H1 (cell line): ENCODE data around the gene COX19. TPM values are rescaled to one million over a fixed set of nuclear protein-coding genes. Genes with fewer than 3 reads are reported as not detected.

ENCODE experiments used
- CTCF ChIA-PET: fragments of 300-600 bp; sonication (Branson Sonifier 250); formaldehyde crosslinking; loops from one replicate; lab custom pipeline; 2021; ENCODE audit not compliant: partially characterized antibody; lab: Charles Lee
- POLR2A ChIA-PET: fragments of 300-600 bp; sonication (Branson Sonifier 250); formaldehyde crosslinking; loops from one replicate; lab custom pipeline; 2021; ENCODE audit warnings: inconsistent platforms; ENCODE audit not compliant: partially characterized antibody; lab: Charles Lee
- DNase-seq, 2 experiments: peaks; one replicate each; pipeline versions ENCODE4 v3.0.0 to v3.0.0-alpha.2; 2010 to 2022; ENCODE audit warnings: low spot score in 2 of 2, low read depth in 1 of 2, mixed read lengths in 1 of 2
- FAIRE-seq: peaks from 2 replicates; lab custom pipeline; 2011; peaks lifted over from hg19 to GRCh38; lab: Jason Lieb, UNC
- H2AFZ ChIP-seq: 2 replicates; pipeline ENCODE4 v1.8.1; 2012; ENCODE audit warnings: low read length, inconsistent platforms
- H2AK5ac ChIP-seq: 2 replicates; pipeline ENCODE4 v1.6.1; 2013; ENCODE audit warnings: low read depth, low read length
- H2BK120ac ChIP-seq: replicated peaks from 2 replicates; pipeline ENCODE3; 2013; ENCODE audit warnings: low read depth, low read length, inconsistent platforms
- H2BK12ac ChIP-seq: 2 replicates; pipeline ENCODE4 v1.6.1; 2013; ENCODE audit warnings: low read depth, low read length
- H2BK15ac ChIP-seq: 2 replicates; pipeline ENCODE4 v1.6.1; 2013; ENCODE audit warnings: low read length
- H2BK20ac ChIP-seq: 2 replicates; pipeline ENCODE4 v1.6.1; 2013; ENCODE audit warnings: low read length
- H2BK5ac ChIP-seq: 2 replicates; pipeline ENCODE4 v1.6.1; 2013; ENCODE audit warnings: low read depth, low read length
- H3K14ac ChIP-seq: 2 replicates; pipeline ENCODE4 v1.6.1; 2013; ENCODE audit warnings: inconsistent platforms; ENCODE audit not compliant: insufficient read length
- H3K18ac ChIP-seq: 2 replicates; pipeline ENCODE4 v1.6.1; 2013; ENCODE audit warnings: low read length; ENCODE audit errors: extremely low read depth
- H3K23ac ChIP-seq: 2 replicates; pipeline ENCODE4 v1.6.1; 2013; ENCODE audit warnings: inconsistent platforms; ENCODE audit not compliant: insufficient read length
- H3K23me2 ChIP-seq: 2 replicates; pipeline ENCODE4 v1.6.1; 2013; ENCODE audit warnings: low read depth, low read length
- H3K27ac ChIP-seq: 2 replicates; pipeline ENCODE4 v1.6.1; 2011; ENCODE audit warnings: low read depth, low read length, inconsistent platforms
- H3K27me3 ChIP-seq, 4 experiments: replicated peaks in 1 of 4; 1 replicate in 1 of 4; 2 replicates in 3 of 4; pipeline versions ENCODE4 v1.6.1 to v1.8.1; 2011 to 2013; ENCODE audit warnings: low read length in 3 of 4, mild to moderate bottlenecking in 3 of 4, inconsistent platforms in 2 of 4, mixed read lengths in 2 of 4, moderate library complexity in 1 of 4; ENCODE audit not compliant: control insufficient read depth in 3 of 4, insufficient read depth in 3 of 4; ENCODE audit errors: extremely low read depth in 1 of 4
- H3K36me3 ChIP-seq, 4 experiments: 2 replicates each; pipeline versions ENCODE4 v1.6.1 to v1.8.1; 2011 to 2013; ENCODE audit warnings: mild to moderate bottlenecking in 4 of 4, low read length in 3 of 4, moderate library complexity in 2 of 4, control low read depth in 1 of 4, inconsistent platforms in 1 of 4; ENCODE audit not compliant: insufficient read depth in 4 of 4, control insufficient read depth in 2 of 4
- H3K4ac ChIP-seq: replicated peaks from 2 replicates; pipeline ENCODE3; 2013; ENCODE audit warnings: low read length, low read depth, mixed read lengths, inconsistent platforms; ENCODE audit not compliant: insufficient read length
- H3K4me1 ChIP-seq, 4 experiments: replicated peaks in 1 of 4; 1 replicate in 1 of 4; 2 replicates in 3 of 4; pipeline versions ENCODE4 v1.6.1 to v1.8.1; 2011 to 2013; ENCODE audit warnings: low read length in 3 of 4, inconsistent platforms in 2 of 4, mixed read lengths in 1 of 4; ENCODE audit not compliant: insufficient read depth in 4 of 4, control insufficient read depth in 3 of 4
- H3K4me2 ChIP-seq, 2 experiments: 2 replicates each; pipeline versions ENCODE4 v1.6.1 to v1.8.1; 2011 to 2013; ENCODE audit warnings: low read depth in 2 of 2, low read length in 2 of 2, control low read depth in 1 of 2, inconsistent platforms in 1 of 2, mild to moderate bottlenecking in 1 of 2; ENCODE audit not compliant: insufficient read depth in 1 of 2
- H3K4me3 ChIP-seq, 4 experiments: fragments of 200-600, 300-600 bp in 1 of 4; sonication (generic), shearing (Covaris generic), sonication (Bioruptor Twin) in 1 of 4; 2 replicates each; pipeline versions ENCODE4 v1.5.1 to v1.8.1; 2011 to 2016; ENCODE audit warnings: low read length in 4 of 4, low read depth in 3 of 4, control low read depth in 2 of 4, inconsistent platforms in 2 of 4, mild to moderate bottlenecking in 2 of 4, mixed read lengths in 1 of 4, moderate library complexity in 1 of 4; ENCODE audit not compliant: insufficient read depth in 2 of 4; ENCODE audit errors: extremely low read depth in 1 of 4
- H3K56ac ChIP-seq: replicated peaks from 2 replicates; pipeline ENCODE3; 2013; ENCODE audit warnings: low read depth, mild to moderate bottlenecking, mixed read lengths, low read length, inconsistent platforms; ENCODE audit not compliant: insufficient read length
- H3K79me1 ChIP-seq: 2 replicates; pipeline ENCODE4 v1.6.1; 2013; ENCODE audit warnings: low read depth, low read length, control low read depth
- H3K79me2 ChIP-seq, 2 experiments: 2 replicates each; pipeline versions ENCODE4 v1.6.1 to v1.8.1; 2012 to 2013; ENCODE audit warnings: low read length in 2 of 2, mild to moderate bottlenecking in 2 of 2, inconsistent platforms in 1 of 2; ENCODE audit not compliant: insufficient read depth in 2 of 2, control insufficient read depth in 1 of 2
- H3K9ac ChIP-seq, 4 experiments: replicated peaks in 1 of 4; 1 replicate in 1 of 4; 2 replicates in 3 of 4; pipeline versions ENCODE4 v1.6.1 to v1.8.1; 2011 to 2013; ENCODE audit warnings: low read depth in 3 of 4, low read length in 3 of 4, control low read depth in 2 of 4, mild to moderate bottlenecking in 2 of 4, moderate library complexity in 2 of 4, inconsistent platforms in 1 of 4; ENCODE audit errors: extremely low read depth in 1 of 4
- H3K9me3 ChIP-seq, 2 experiments: 2 replicates each; pipeline versions ENCODE4 v1.6.1 to v1.8.1; 2012 to 2013; ENCODE audit warnings: mild to moderate bottlenecking in 2 of 2, moderate library complexity in 2 of 2, control low read depth in 1 of 2, inconsistent platforms in 1 of 2, low read depth in 1 of 2, low read length in 1 of 2, mixed read lengths in 1 of 2; ENCODE audit not compliant: insufficient read depth in 2 of 2
- H4K20me1 ChIP-seq, 2 experiments: replicated peaks in 1 of 2; 2 replicates each; pipeline versions ENCODE3 to v1.8.1; 2011 to 2013; ENCODE audit warnings: inconsistent platforms in 2 of 2, low read length in 2 of 2, mild to moderate bottlenecking in 1 of 2; ENCODE audit not compliant: insufficient read depth in 2 of 2, control insufficient read depth in 1 of 2
- H4K5ac ChIP-seq: 2 replicates; pipeline ENCODE4 v1.6.1; 2013; ENCODE audit warnings: low read length, low read depth, mixed read lengths, inconsistent platforms; ENCODE audit not compliant: insufficient read length
- H4K8ac ChIP-seq: 2 replicates; pipeline ENCODE4 v1.8.0; 2013; ENCODE audit warnings: mild to moderate bottlenecking, moderate library complexity, low read length, inconsistent platforms; ENCODE audit not compliant: insufficient read depth; ENCODE audit errors: extremely low read depth
- H4K91ac ChIP-seq: replicated peaks from 2 replicates; pipeline ENCODE3; 2013; ENCODE audit warnings: low read length, mixed read lengths, inconsistent platforms; ENCODE audit not compliant: insufficient read length
- CHD2 ChIP-seq: IDR thresholded peaks from 2 replicates; pipeline ENCODE4 v1.6.1; 2012; ENCODE audit warnings: low read length, improper control_type of control experiment
- NRF1 ChIP-seq: IDR thresholded peaks from 2 replicates; pipeline ENCODE4 v1.6.1; 2011; ENCODE audit warnings: mild to moderate bottlenecking, low read depth, low read length, improper control_type of control experiment
- SUZ12 ChIP-seq: fragments of 200-600 bp; sonication (generic); IDR thresholded peaks from 2 replicates; pipeline ENCODE4 v1.6.1; 2012; ENCODE audit warnings: mild to moderate bottlenecking, inconsistent platforms, low read length, moderate library complexity, mixed read lengths
- TAF1 ChIP-seq: IDR thresholded peaks from 2 replicates; pipeline ENCODE4 v1.6.1; 2011; ENCODE audit warnings: mild to moderate bottlenecking, low read depth, low read length
- USF2 ChIP-seq: IDR thresholded peaks from 2 replicates; pipeline ENCODE4 v1.6.1; 2011; ENCODE audit warnings: low read length, improper control_type of control experiment
- WGBS, 2 experiments: shearing (Covaris generic) in 1 of 2; methylation state at CpG; one replicate each; pipeline versions ENCODE4 v1.1.6 to v1.1.7; 2013 to 2015; ENCODE audit warnings: low lambda C conversion rate in 2 of 2, mixed read lengths in 2 of 2, inconsistent platforms in 1 of 2, low coverage in 1 of 2, missing lambda C conversion rate in 1 of 2; ENCODE audit not compliant: insufficient replicate concordance in 2 of 2, insufficient coverage in 1 of 2, insufficient read length in 1 of 2; ENCODE audit errors: extremely low coverage in 1 of 2, missing lambda C conversion rate in 1 of 2; 5-methylcytosine and 5-hydroxymethylcytosine counted together
- polyA plus RNA-seq, 7 experiments: library from polyadenylated mRNA; depleted of rRNA in 3 of 7; stranded (reverse) in 5 of 7; unstranded in 2 of 7; fragments of >200 nt in 5 of 7; fragments of 200-250 nt in 2 of 7; gene quantifications; 1 replicate in 5 of 7; 2 replicates in 1 of 7; 4 replicates in 1 of 7; pipeline versions ENCODE4 v1.2.1 to v1.2.3, GENCODE V29; 2011 to 2013; ENCODE audit warnings: missing spikeins in 2 of 7, mixed read lengths in 2 of 7
- total RNA-seq: library from RNA; stranded (reverse); fragmentation: NEBNext Ultra II Directional; extraction: Animal tissue kit (Norgen Biotek cat#: 25700); gene quantifications from 2 replicates; pipeline ENCODE4 v1.2.1, GENCODE V29; 2021
- TF ChIP-seq, protein P1 (sequence below), 3 experiments: IDR thresholded peaks; 1 replicate in 2 of 3; 2 replicates in 1 of 3; pipeline versions ENCODE4 v1.5.1 to v1.6.1; 2011; ENCODE audit warnings: low read length in 3 of 3, mild to moderate bottlenecking in 3 of 3, inconsistent platforms in 2 of 3, low read depth in 1 of 3, moderate library complexity in 1 of 3; ENCODE audit not compliant: insufficient read depth in 1 of 3; ENCODE audit errors: control extremely low read depth in 1 of 3

COX19 gene
- total and polyA plus RNA-seq, 2 of the 8 experiments (the other 6 are each of a cell fraction or from before 2014, with no cell fraction given): 3.9 to 7.9 TPM

DNA sequence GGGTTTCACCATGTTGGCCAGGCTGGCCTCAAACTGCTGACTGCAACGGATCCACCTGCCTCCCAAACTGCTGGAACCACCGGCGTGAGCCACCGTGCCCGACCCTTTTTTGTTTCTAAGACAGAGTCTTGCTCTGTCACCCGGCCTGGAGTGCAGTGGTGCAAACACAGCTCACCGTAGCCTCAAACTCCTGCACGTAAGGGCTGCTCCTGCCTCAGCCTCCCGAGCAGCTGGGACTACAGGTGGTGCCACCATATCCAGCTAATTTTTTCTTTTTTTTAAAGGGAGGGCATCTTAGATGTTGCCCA is 57.3 kb downstream of the COX19 start:
- WGBS, 2 experiments: 86% methylated on average over 9 of the region's 9 CpGs; no CpG with 5 or more reads in 1 of the 2 experiments
- H3K23me2 ChIP-seq: no peaks in the 10 kb centered on the region
- no peak for TF ChIP-seq TAF1
- no peak for TF ChIP-seq CHD2
- TF ChIP-seq USF2: no peak
- no peak for TF ChIP-seq SUZ12
- TF ChIP-seq NRF1: no peak
- TF ChIP-seq, protein P1, sequence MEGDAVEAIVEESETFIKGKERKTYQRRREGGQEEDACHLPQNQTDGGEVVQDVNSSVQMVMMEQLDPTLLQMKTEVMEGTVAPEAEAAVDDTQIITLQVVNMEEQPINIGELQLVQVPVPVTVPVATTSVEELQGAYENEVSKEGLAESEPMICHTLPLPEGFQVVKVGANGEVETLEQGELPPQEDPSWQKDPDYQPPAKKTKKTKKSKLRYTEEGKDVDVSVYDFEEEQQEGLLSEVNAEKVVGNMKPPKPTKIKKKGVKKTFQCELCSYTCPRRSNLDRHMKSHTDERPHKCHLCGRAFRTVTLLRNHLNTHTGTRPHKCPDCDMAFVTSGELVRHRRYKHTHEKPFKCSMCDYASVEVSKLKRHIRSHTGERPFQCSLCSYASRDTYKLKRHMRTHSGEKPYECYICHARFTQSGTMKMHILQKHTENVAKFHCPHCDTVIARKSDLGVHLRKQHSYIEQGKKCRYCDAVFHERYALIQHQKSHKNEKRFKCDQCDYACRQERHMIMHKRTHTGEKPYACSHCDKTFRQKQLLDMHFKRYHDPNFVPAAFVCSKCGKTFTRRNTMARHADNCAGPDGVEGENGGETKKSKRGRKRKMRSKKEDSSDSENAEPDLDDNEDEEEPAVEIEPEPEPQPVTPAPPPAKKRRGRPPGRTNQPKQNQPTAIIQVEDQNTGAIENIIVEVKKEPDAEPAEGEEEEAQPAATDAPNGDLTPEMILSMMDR (IDR thresholded peaks at IDR 0.05; ENCODE audit: control extremely low read depth in 1 of 3, insufficient read depth in 1 of 3, low read depth in 1 of 3, low read length in 3 of 3): no peak

More for the DNA sequence above, 57.3 kb downstream of the COX19 start:
- Histone ChIP-seq H2BK15ac (no peak overlapping the region), H3K27ac (no peak overlapping the region), H4K91ac (no peak overlapping the region), H2BK12ac (no peak overlapping the region), H3K4me3 (no peak overlapping the region), H3K27me3 (no peaks in the 10 kb centered on the region), H2BK20ac (no peak overlapping the region), H3K79me2 (no peaks in the 10 kb centered on the region), H3K79me1 (no peaks in the 10 kb centered on the region), H3K56ac (no peak overlapping the region), H2BK120ac (no peak overlapping the region), H2AK5ac (no peak overlapping the region), H3K4ac (no peak overlapping the region), H3K36me3 (no peaks in the 10 kb centered on the region), H4K8ac (no peak overlapping the region), H2AFZ (no peak overlapping the region), H3K14ac (no peak overlapping the region), H3K4me1 (peaks cover 0 to 4% (median 0%) of the 10 kb centered on the region in 4 experiments; a peak in 2 of 7 replicates), H4K20me1 (no peaks in the 10 kb centered on the region), H3K9me3 (no peaks in the 10 kb centered on the region), H2BK5ac (no peak overlapping the region), H3K4me2 (no peak overlapping the region), H3K9ac (no peak overlapping the region), H3K18ac (no peak overlapping the region), H4K5ac (no peak overlapping the region), H3K23ac (no peak overlapping the region)
- no peak for FAIRE-seq
- ChIA-PET POLR2A (no interaction called here), CTCF (interaction anchor here (1.7 kb wide), 1 partner anchor 39 kb away, joined by 5 read pairs; no protein-coding TSS in a partner anchor)
- no peak for DNase-seq
